ENCODE results near the gene FANCL.

DNA sequence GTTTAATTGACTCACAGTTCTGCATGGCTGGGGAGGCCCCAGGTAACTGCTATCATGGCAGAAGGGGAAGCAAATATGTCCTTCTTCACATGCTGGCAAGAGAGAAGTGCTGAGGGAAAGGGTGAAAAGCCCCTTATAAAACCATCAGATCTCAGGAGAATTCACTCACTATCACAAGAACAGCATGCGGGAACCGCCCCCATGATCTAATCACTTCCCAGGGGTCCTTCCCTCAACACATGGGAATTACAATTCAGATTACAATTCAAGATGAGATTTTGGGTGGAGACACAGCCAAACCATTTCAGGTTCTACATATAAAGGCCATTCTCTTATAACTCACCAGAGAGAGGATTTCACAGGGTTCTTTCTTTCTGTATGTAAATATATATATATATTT lies 131.6 kb downstream of the FANCL start:
- TF ChIP-seq CTCF (IDR thresholded peaks at IDR 0.05): no peak
- TF ChIP-seq POLR2AphosphoS5 (IDR thresholded peaks at IDR 0.05): no peak
